ENCODE results near the gene BRD9. TPM values are rescaled to one million over a fixed set of nuclear protein-coding genes. Genes with fewer than 3 reads are reported as not detected.

BRD9 gene
- total and polyA plus RNA-seq, 2 donors (not counting 3 experiments of a cell fraction or from before 2014, with no cell fraction given) = 17.6 to 67.6 TPM

- no peaks in the 10 kb centered on the region for H3K9me3 ChIP-seq (replicated peaks; ENCODE audit: control insufficient read depth, insufficient read depth, low read length)
- CTCF ChIA-PET = no interaction called here
- no peak overlapping the region for H3K4me2 ChIP-seq (ENCODE audit: insufficient read depth, low read length)
- no peak for DNase-seq (ENCODE audit: low read depth, low spot score)
- H3K9ac ChIP-seq (replicated peaks; ENCODE audit: extremely low read depth, insufficient read depth, low read length) = no peak overlapping the region
- H2AFZ ChIP-seq (ENCODE audit: low read depth, low read length) = no peak overlapping the region
- dilution Hi-C loops (cut with MboI; ENCODE audit: extremely low pct_ligation_motif_present, low sequenced_read_pairs) = no loop called here
- peaks cover 2 to 3% of the 10 kb centered on the region in 2 experiments for H3K36me3 ChIP-seq (ENCODE audit: control insufficient read depth in 2 of 2, extremely low read depth in 1 of 2, insufficient read depth in 2 of 2, low read length in 2 of 2)
- no TSS peak for BruUV-seq (replicated peaks)
- H3K9me1 ChIP-seq (replicated peaks; ENCODE audit: control insufficient read depth, extremely low read depth, insufficient read depth, low read length) = no peaks in the 10 kb centered on the region
- intact Hi-C loops (cut with micrococcal nuclease) = no loop called here
- POLR2A ChIA-PET = no interaction called here
- no peak overlapping the region for H3K27ac ChIP-seq (ENCODE audit: insufficient read depth, low read depth, low read length)
- TF ChIP-seq EZH2 (IDR thresholded peaks at IDR 0.05; ENCODE audit: borderline replicate concordance, low read depth, low read length, severe bottlenecking) (no peak), JUN (IDR thresholded peaks at IDR 0.05; ENCODE audit: borderline replicate concordance, insufficient read depth, insufficient read length, low read depth) (no peak), MAX (IDR thresholded peaks at IDR 0.05; ENCODE audit: insufficient read depth, insufficient read length) (no peak), POLR2A (IDR thresholded peaks at IDR 0.05; ENCODE audit: low read depth, low read length) (no peak), POLR2AphosphoS5 (IDR thresholded peaks at IDR 0.05; ENCODE audit: insufficient read depth, low read depth, low read length) (no peak), GATA2 (IDR thresholded peaks at IDR 0.05; ENCODE audit: insufficient read depth, insufficient read length, low read depth, low read length) (no peak), MYC (IDR thresholded peaks at IDR 0.05; ENCODE audit: low read depth, low read length) (no peak), FOS (IDR thresholded peaks at IDR 0.05; ENCODE audit: borderline replicate concordance, insufficient read depth, low read length) (no peak), CTCF (IDR thresholded peaks at IDR 0.05; ENCODE audit: extremely low read depth in 1 of 2, insufficient read depth in 1 of 2, low read depth in 1 of 2, low read length in 2 of 2) (no peak)
- FAIRE-seq = no peak
- no peak overlapping the region for H3K4me3 ChIP-seq (replicated peaks in 1 of 3; ENCODE audit: insufficient read depth in 1 of 3, low read depth in 1 of 3, low read length in 3 of 3)
- H4K20me1 ChIP-seq (replicated peaks; ENCODE audit: control insufficient read depth, extremely low read depth, insufficient read depth, low read length) = no peaks in the 10 kb centered on the region
- H3K27me3 ChIP-seq (ENCODE audit: control insufficient read depth in 2 of 2, insufficient read depth in 2 of 2, low read length in 2 of 2) = no peaks in the 10 kb centered on the region
- H3K4me1 ChIP-seq (ENCODE audit: control insufficient read depth, extremely low read depth, insufficient read depth, low read length) = no peaks in the 10 kb centered on the region
- peaks cover 2% of the 10 kb centered on the region for H3K79me2 ChIP-seq (ENCODE audit: control insufficient read depth, insufficient read depth, low read length)
These were observed 14.8 kb upstream of the BRD9 start for GRCh38 chr5:907366-907910.

Measured in endothelial cell of umbilical vein (primary cell).